Measurements from ENCODE around the gene PRR14.

GRCh38 chr16:30699615-30700099 lies 48.9 kb downstream of the PRR14 start:
- TF ChIP-seq CTCF (IDR thresholded peaks at IDR 0.05): no peak
- no peak for TF ChIP-seq POLR2A (IDR thresholded peaks at IDR 0.05)
- TF ChIP-seq POLR2AphosphoS5 (IDR thresholded peaks at IDR 0.05): no peak

Measured in sigmoid colon (tissue), 4 donors.